Left forelimb (tissue), 1 donor: ENCODE data around the gene TUG1.

Source experiments
- DNase-seq: peaks from one replicate; pipeline ENCODE4 v3.0.0-alpha.2; 2018; ENCODE audit warnings: low spot score

TUG1 gene

DNA sequence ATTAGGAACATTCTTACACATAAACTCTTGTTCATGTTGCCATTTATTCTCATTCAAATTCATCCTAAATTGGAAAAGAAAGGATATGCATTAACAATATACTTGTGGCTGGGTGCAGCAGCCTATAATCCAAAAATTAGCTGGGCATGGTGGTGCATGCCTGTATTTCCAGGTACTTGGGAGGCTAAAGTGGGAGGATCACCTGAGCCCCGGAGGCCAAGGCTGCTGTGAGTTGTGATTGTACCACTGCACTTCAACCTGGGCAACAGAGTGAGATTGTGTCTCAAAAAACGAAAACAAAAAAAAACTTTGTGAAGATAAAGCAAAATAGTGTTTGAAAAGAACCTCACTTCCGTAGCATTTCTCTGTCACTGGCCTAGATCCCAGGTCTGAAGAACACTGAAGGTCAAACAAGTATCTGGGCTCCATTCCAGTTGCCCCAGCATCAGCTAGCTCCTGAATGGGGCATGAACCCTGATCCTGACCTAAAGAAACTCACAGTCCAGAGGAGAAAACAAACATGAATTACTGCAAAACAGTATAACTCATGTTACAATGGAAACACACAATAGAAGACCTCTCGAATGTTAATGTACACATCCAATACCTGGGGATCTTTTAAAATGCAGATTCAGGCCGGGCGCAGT is 32.2 kb downstream of the TUG1 start:
- no peak for DNase-seq

DNA sequence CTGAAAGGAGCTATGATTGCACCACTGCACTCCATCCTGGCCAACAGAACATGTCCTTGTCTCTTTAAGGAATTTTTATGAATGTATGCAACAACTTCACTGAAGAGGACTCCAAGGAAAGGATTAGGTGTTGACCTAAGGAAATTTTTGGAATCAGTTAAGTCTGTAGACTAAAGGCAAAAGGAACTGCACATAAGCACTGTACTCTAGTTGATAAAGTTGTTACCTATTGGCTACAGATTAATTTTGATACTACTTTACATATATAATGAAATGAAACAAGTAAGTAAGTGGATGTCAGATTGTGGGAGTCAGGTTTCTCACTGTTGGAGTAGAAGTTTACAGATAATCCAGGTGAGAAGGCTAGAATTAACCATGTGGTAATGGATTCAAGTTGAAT is 36.5 kb downstream of the TUG1 start:
- no peak for DNase-seq

DNA sequence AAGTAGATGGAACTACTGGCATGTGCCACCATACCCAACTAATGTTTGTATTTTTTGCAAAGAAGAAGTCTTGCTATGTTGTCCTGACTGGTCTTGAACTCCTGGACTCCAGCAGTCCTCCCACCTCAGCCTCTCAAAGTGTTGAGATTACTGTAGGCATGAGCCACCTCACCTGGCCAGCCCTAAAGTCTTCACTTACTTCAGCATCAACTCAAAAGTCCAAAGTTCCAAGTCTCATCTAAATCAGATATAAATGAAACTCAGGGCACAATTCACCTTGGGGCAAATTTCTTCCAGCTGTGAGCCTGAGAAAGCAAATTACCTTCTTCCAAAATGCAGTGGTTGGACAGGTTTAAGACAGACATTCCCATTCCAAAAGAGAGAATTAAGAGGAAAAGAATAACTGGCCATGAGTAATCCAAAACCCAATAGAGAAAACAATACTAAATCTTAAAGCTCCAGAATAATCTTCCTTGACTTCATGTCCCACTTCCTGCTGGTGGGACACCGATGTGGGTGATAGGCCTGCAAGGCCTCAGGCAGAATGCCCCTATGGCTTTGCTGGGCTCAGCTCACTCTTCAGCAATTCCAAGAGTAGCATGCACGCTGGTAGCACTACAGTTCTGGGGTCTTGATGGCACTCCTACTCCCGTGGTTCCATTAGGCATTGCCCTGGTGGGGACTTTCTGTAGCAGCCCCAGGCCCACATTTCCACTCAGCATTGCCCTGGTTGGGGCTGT is 50.3 kb downstream of the TUG1 start:
- DNase-seq = no peak

DNA sequence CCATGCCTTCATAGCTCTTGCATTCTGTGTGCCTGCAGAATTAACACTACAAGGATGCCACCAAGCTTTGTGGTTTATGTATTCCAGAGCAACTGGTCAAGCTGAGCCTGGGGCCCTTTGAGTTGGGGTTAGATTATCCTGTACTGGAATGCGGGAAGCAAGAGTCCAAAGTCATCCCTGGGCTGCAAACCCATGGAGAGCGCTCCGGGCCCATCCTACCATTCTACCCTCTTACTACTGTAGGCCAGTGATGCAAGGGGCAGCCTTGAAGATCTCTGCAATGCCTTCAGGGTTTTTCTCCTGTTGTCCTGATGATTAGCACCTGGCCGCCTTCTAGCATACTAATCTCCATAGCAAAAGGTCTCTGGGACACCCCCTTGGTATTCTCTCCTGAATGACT is 51.3 kb downstream of the TUG1 start:
- no peak for DNase-seq

DNA sequence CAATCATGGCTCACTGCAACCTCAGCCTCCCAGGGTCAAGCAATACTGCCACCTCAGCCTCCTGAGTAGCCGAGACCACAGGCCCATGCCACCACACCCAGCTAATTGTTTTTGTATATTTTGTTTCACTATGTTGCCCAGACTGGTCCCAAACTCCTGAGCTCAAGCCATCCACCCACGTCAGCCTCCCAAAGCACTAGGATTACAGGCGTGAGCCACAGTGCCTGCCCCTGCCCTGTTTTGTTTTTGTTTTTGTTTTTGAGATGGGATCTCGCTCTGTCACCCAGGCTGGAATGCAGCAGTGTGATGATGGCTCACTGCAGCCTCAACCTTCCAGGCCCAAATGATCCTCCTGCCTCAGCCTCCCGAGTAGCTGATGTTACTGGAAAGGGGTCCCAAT is 53.5 kb downstream of the TUG1 start:
- DNase-seq = no peak
